HepG2 (cell line): ENCODE data around the gene UBB. TPM values are rescaled to one million over a fixed set of nuclear protein-coding genes. Genes with fewer than 3 reads are reported as not detected.

Experiments
- ARID3A ChIP-seq: IDR thresholded peaks from 2 replicates; pipeline ENCODE4 v1.6.1; 2012; ENCODE audit warnings: low read depth, low read length, improper control_type of control experiment
- BATF2 ChIP-seq: sonication (generic); formaldehyde crosslinking; IDR thresholded peaks from 2 replicates; pipeline ENCODE4 v1.8.0; 2022; ENCODE audit warnings: mild to moderate bottlenecking, missing genetic modification reagents, moderate library complexity
- DNMT3B ChIP-seq: conservative IDR thresholded peaks from 2 replicates; pipeline ENCODE4 v1.6.1; 2016; ENCODE audit warnings: missing biosample characterization, control low read depth
- HINFP ChIP-seq: sonication (generic); formaldehyde crosslinking; IDR thresholded peaks from 2 replicates; pipeline ENCODE4 v1.4.0; 2020; ENCODE audit warnings: low read depth, mild to moderate bottlenecking, missing genetic modification reagents
- HMGXB4 ChIP-seq, 2 experiments: sonication (generic) in 1 of 2; formaldehyde crosslinking in 1 of 2; IDR thresholded peaks; 2 replicates each; pipeline versions ENCODE4 v1.4.0 to v1.6.1; 2018 to 2020; ENCODE audit warnings: missing genetic modification reagents in 2 of 2, borderline replicate concordance in 1 of 2, low read depth in 1 of 2, mild to moderate bottlenecking in 1 of 2, missing biosample characterization in 1 of 2
- HNRNPL ChIP-seq: fragments of 200-400 bp; formaldehyde crosslinking; IDR thresholded peaks from 2 replicates; pipeline ENCODE4 v1.6.1; 2017; ENCODE audit warnings: mild to moderate bottlenecking, low read depth, low read length
- KDM5A ChIP-seq: fragments of 200-600 bp; sonication (generic); IDR thresholded peaks from 2 replicates; pipeline ENCODE4 v1.7.0; 2018; ENCODE audit warnings: antibody characterized with exemption, mild to moderate bottlenecking, low read length, borderline replicate concordance
- MYPOP ChIP-seq: sonication (generic); formaldehyde crosslinking; IDR thresholded peaks from 2 replicates; pipeline ENCODE4 v1.8.1; 2023; ENCODE audit warnings: mild to moderate bottlenecking, moderate library complexity, missing genetic modification reagents
- NCOR1 ChIP-seq: fragments of 200-600 bp; sonication (generic); IDR thresholded peaks from 2 replicates; pipeline ENCODE4 v1.7.0; 2017; ENCODE audit warnings: antibody characterized with exemption, low read length, borderline replicate concordance
- NR2F2 ChIP-seq: IDR thresholded peaks from 2 replicates; pipeline ENCODE4 v1.6.1; 2012; ENCODE audit warnings: low read depth, inconsistent platforms, borderline replicate concordance
- SOX6 ChIP-seq, 2 experiments: fragments of 450-650 bp in 1 of 2; sonication (generic) in 1 of 2; formaldehyde crosslinking in 1 of 2; IDR thresholded peaks; 2 replicates each; pipeline versions ENCODE4 v1.4.0 to v1.6.1; 2017 to 2020; ENCODE audit warnings: antibody characterized with exemption in 1 of 2, mild to moderate bottlenecking in 1 of 2, missing genetic modification reagents in 1 of 2
- TAF1 ChIP-seq: sonication (generic); formaldehyde crosslinking; IDR thresholded peaks from 2 replicates; pipeline ENCODE4 v1.4.0; 2020; ENCODE audit warnings: missing genetic modification reagents
- ZNF44 ChIP-seq: sonication (generic); formaldehyde crosslinking; IDR thresholded peaks from 2 replicates; pipeline ENCODE4 v1.5.1; 2020; ENCODE audit warnings: mild to moderate bottlenecking, missing genetic modification reagents
- ZNF747 ChIP-seq: sonication (generic); formaldehyde crosslinking; IDR thresholded peaks from 2 replicates; pipeline ENCODE4 v1.8.1; 2023; ENCODE audit warnings: missing genetic modification reagents, mild to moderate bottlenecking, borderline replicate concordance
- ZNF770 ChIP-seq: sonication (generic); formaldehyde crosslinking; IDR thresholded peaks from 2 replicates; pipeline ENCODE4 v1.5.0; 2020; ENCODE audit warnings: mild to moderate bottlenecking, missing genetic modification reagents
- ZNF782 ChIP-seq: sonication (generic); formaldehyde crosslinking; IDR thresholded peaks from 2 replicates; pipeline ENCODE4 v1.4.0; 2020; ENCODE audit warnings: missing genetic modification reagents, mild to moderate bottlenecking, borderline replicate concordance
- ZNF839 ChIP-seq: sonication (generic); formaldehyde crosslinking; IDR thresholded peaks from 2 replicates; pipeline ENCODE4 v1.4.0; 2020; ENCODE audit warnings: missing genetic modification reagents, mild to moderate bottlenecking, borderline replicate concordance
- ZSCAN12 ChIP-seq: sonication (generic); formaldehyde crosslinking; IDR thresholded peaks from 2 replicates; pipeline ENCODE4 v1.9.0; 2021; ENCODE audit warnings: mild to moderate bottlenecking, missing genetic modification reagents
- polyA plus RNA-seq, 8 experiments: library from polyadenylated mRNA; depleted of rRNA in 3 of 8; stranded (reverse) in 7 of 8; unstranded in 1 of 8; fragments of >200 nt; fragmentation: Illumina TruSeq in 4 of 8; extraction: Trizol in 4 of 8; gene quantifications; 2 replicates each; pipeline versions ENCODE4 v1.2.1 to v1.2.3, GENCODE V29; 2011 to 2016; ENCODE audit warnings: low read depth in 4 of 8, missing spikeins in 1 of 8, mixed read lengths in 1 of 8; ENCODE audit not compliant: insufficient read depth in 1 of 8
- total RNA-seq, 5 experiments: library from RNA; depleted of rRNA; stranded (reverse); fragments of >200 nt; fragmentation: Illumina TruSeq; extraction: Trizol; gene quantifications; 2 replicates each; pipeline ENCODE4 v1.2.3, GENCODE V29; 2016; ENCODE audit warnings: low read depth in 1 of 5

The UBB gene
- total and polyA plus RNA-seq, 2 of the 13 experiments (the other 11 are each of a cell fraction or from before 2014, with no cell fraction given): 1,130 to 2,066 TPM

DNA sequence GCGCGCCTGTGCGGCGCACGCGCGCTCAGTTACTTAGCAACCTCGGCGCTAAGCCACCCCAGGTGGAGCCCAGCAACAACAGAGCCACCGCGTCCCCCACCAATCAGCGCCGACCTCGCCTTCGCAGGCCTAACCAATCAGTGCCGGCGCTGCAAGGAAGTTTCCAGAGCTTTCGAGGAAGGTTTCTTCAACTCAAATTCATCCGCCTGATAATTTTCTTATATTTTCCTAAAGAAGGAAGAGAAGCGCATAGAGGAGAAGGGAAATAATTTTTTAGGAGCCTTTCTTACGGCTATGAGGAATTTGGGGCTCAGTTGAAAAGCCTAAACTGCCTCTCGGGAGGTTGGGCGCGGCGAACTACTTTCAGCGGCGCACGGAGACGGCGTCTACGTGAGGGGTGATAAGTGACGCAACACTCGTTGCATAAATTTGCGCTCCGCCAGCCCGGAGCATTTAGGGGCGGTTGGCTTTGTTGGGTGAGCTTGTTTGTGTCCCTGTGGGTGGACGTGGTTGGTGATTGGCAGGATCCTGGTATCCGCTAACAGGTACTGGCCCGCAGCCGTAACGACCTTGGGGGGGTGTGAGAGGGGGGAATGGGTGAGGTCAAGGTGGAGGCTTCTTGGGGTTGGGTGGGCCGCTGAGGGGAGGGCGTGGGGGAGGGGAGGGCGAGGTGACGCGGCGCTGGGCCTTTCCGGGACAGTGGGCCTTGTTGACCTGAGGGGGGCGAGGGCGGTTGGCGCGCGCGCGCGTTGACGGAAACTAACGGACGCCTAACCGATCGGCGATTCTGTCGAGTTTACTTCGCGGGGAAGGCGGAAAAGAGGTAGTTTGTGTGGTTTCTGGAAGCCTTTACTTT is at the start of gene UBB (continued):
- TF ChIP-seq ZNF770: peak; percentile 37
- peak; percentile 64 for TF ChIP-seq KDM5A
- TF ChIP-seq ZNF839 (CRISPR knock-in tag): no peak
- TF ChIP-seq ZSCAN12 (CRISPR knock-in tag): 0 out of 2 replicates have a peak, but pooled peaks have one; percentile 82
- TF ChIP-seq NR2F2: no peak
- TF ChIP-seq NCOR1: peak; percentile 94
- no peak for TF ChIP-seq ZNF44
- peak; percentile 87 for TF ChIP-seq ARID3A
- TF ChIP-seq ZNF782: 0 out of 2 replicates have a peak, but pooled peaks have one; percentile 51
- TF ChIP-seq HMGXB4 (CRISPR knock-in tag; IDR thresholded peaks at IDR 0.05; ENCODE audit: borderline replicate concordance in 1 of 2, low read depth in 1 of 2): peak; percentile 46 to 71; a peak in 3 of 4 replicates
- peak; percentile 71; the same call in 1 of the 2 replicates for TF ChIP-seq HNRNPL
- 0 out of 2 replicates have a peak, but pooled peaks have one; percentile 57 for TF ChIP-seq ZNF747 (CRISPR knock-in tag)
- TF ChIP-seq SOX6 (IDR thresholded peaks at IDR 0.05): no peak
- 0 out of 2 replicates have a peak, but pooled peaks have one; percentile 8 for TF ChIP-seq SOX6 (CRISPR knock-in tag; IDR thresholded peaks at IDR 0.05)
- TF ChIP-seq TAF1 (CRISPR knock-in tag): peak; percentile 88
- no peak for TF ChIP-seq DNMT3B (CRISPR knock-in tag)
- TF ChIP-seq MYPOP (CRISPR knock-in tag): peak; percentile 88; the same call in 1 of the 2 replicates
- TF ChIP-seq HINFP (CRISPR knock-in tag): no peak
- TF ChIP-seq BATF2: 0 out of 2 replicates have a peak, but pooled peaks have one; percentile 31
